GM12865 (cell line): ENCODE results near the gene DCAF15.

Experiments used
- DNase-seq: peaks from one replicate; pipeline ENCODE4 v3.0.0; 2010; ENCODE audit warnings: low read depth
- H3K4me3 ChIP-seq: 2 replicates; pipeline ENCODE4 v1.5.1; 2011; ENCODE audit warnings: mild to moderate bottlenecking, low read depth, low read length, control low read depth
- TF ChIP-seq, protein P1 (sequence below): IDR thresholded peaks from 2 replicates; pipeline ENCODE4 v1.5.1; 2011; ENCODE audit warnings: low read length, control low read depth, low read depth, inconsistent platforms; ENCODE audit not compliant: insufficient read depth; ENCODE audit errors: missing control alignments

DCAF15 gene

GRCh38 chr19:13978351-13979243 lies 26.3 kb downstream of the DCAF15 start:
- H3K4me3 ChIP-seq: no peak overlapping the region
- no peak for DNase-seq
- TF ChIP-seq, protein P1, sequence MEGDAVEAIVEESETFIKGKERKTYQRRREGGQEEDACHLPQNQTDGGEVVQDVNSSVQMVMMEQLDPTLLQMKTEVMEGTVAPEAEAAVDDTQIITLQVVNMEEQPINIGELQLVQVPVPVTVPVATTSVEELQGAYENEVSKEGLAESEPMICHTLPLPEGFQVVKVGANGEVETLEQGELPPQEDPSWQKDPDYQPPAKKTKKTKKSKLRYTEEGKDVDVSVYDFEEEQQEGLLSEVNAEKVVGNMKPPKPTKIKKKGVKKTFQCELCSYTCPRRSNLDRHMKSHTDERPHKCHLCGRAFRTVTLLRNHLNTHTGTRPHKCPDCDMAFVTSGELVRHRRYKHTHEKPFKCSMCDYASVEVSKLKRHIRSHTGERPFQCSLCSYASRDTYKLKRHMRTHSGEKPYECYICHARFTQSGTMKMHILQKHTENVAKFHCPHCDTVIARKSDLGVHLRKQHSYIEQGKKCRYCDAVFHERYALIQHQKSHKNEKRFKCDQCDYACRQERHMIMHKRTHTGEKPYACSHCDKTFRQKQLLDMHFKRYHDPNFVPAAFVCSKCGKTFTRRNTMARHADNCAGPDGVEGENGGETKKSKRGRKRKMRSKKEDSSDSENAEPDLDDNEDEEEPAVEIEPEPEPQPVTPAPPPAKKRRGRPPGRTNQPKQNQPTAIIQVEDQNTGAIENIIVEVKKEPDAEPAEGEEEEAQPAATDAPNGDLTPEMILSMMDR: no peak

DNA sequence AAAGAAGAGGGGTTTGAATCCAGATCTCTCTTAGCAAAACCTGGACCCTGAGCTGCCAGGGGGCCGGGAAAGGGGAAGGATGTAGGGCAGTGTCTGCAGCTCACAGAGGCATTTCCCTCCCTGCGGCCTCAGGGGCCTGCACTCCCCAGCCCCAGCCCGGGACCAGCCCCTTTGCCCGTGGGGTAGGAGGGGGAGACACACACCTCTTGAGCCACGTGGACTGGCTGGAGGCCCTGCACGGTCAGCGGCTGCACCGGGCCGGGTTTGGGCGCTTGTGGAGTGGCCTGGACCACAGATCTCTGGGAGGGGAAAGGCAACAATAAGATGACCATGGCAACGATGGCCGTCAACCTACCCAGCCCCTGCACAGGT lies 26.9 kb downstream of the DCAF15 start:
- no peak overlapping the region for H3K4me3 ChIP-seq
- TF ChIP-seq, protein P1: no peak
- DNase-seq: no peak

DNA sequence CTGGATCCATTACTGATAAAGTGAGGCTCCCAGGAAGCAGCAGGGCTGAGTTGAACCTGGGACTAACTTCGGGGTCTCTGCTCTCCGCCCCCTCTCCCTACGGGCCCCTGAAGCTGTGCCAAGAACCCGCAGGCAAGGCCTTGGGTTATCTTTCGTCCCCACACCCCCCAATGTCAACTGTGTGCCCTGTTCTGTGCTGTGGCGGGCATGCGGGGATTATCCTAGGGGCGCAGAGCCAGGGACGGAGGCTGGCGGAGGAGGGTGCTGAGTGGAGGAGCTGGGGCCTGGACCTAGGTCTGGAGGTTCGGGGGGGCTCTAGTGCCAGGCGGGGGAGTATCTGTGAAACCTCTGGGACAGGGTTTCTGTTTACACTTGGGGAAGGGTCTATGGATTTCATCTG lies 27.4 kb downstream of the DCAF15 start:
- H3K4me3 ChIP-seq: no peak overlapping the region
- DNase-seq: no peak

GRCh38 chr19:13980340-13980739 lies 28.0 kb downstream of the DCAF15 start:
- TF ChIP-seq, protein P1: no peak
- no peak for DNase-seq
- no peak overlapping the region for H3K4me3 ChIP-seq

More for the DNA sequence above, 27.4 kb downstream of the DCAF15 start:
- TF ChIP-seq, protein P1: no peak

GRCh38 chr19:13981021-13981420 lies 28.7 kb downstream of the DCAF15 start:
- H3K4me3 ChIP-seq: no peak overlapping the region
- TF ChIP-seq, protein P1: no peak
- no peak for DNase-seq

DNA sequence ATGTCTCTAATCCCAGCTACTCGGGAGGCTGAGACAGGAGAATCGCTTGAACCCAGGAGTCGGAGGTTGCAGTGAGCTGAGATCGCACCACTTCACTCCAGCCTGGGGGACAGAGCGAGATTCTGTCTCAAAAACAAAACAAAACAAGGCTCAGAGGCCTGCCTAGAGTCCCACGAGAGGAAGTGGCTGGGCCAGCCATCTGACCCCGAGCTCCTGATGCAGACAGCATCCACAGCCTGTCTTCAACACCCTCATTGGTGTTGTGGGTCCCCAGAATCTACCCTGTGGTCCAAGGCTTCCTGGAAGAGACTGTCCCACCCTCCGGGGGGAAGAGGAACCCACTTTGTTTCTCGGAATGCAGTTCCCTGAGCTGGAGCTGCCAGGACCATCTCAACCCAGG lies 29.2 kb downstream of the DCAF15 start:
- DNase-seq: no peak
- TF ChIP-seq, protein P1: no peak
- no peak overlapping the region for H3K4me3 ChIP-seq

- TF ChIP-seq, protein P1: no peak
- no peak for DNase-seq
- H3K4me3 ChIP-seq: no peak overlapping the region
These were observed 29.7 kb downstream of the DCAF15 start for GRCh38 chr19:13981988-13982501.
